Upper lobe of left lung (tissue), 6 donors: Measurements from ENCODE around the gene AFF3. TPM values are rescaled to one million over a fixed set of nuclear protein-coding genes. Genes with fewer than 3 reads are reported as not detected.

ENCODE experiments used
- ATAC-seq, 2 donors: fragments of 200-7000 bp; cut with Tn5 transposase; one replicate each; pipeline ENCODE4 v1.9.1; 2022; ENCODE audit warnings: mild to moderate bottlenecking in 2 of 2, moderate library complexity in 2 of 2; ENCODE audit not compliant: low FRiP score in 2 of 2
- DNase-seq, 2 donors: peaks; one replicate each; pipeline ENCODE4 v3.0.0-alpha.2; 2019 to 2020
- H3K27ac ChIP-seq, 4 donors: fragments of 200-600 bp; sonication (generic); one replicate each; pipeline ENCODE4 v1.5.1; 2016 to 2019
- H3K27me3 ChIP-seq, 4 donors: fragments of 200-600 bp; sonication (generic); one replicate each; pipeline ENCODE4 v1.5.1; 2017 to 2019
- H3K36me3 ChIP-seq, 4 donors: fragments of 200-600 bp; sonication (generic); one replicate each; pipeline ENCODE4 v1.5.1; 2016 to 2019
- H3K4me1 ChIP-seq, 4 donors: fragments of 200-600 bp; sonication (generic); one replicate each; pipeline ENCODE4 v1.5.1; 2018 to 2019
- H3K4me3 ChIP-seq, 4 donors: fragments of 200-600 bp; sonication (generic); one replicate each; pipeline ENCODE4 v1.5.1; 2017 to 2019; ENCODE audit warnings: mild to moderate bottlenecking in 2 of 4, moderate library complexity in 1 of 4
- H3K9me3 ChIP-seq, 4 donors: fragments of 200-600 bp; sonication (generic); one replicate each; pipeline ENCODE4 v1.5.1; 2018 to 2019
- EP300 ChIP-seq, 4 donors: sonication (generic); formaldehyde crosslinking; IDR thresholded peaks; one replicate each; pipeline ENCODE4 v1.5.1; 2017; ENCODE audit warnings: antibody characterized with exemption in 4 of 4, control low read depth in 2 of 4
- POLR2A ChIP-seq, 4 donors: fragments of 450-650 bp; IDR thresholded peaks; one replicate each; pipeline ENCODE4 v1.5.1; 2016 to 2017; ENCODE audit warnings: antibody characterized with exemption in 4 of 4, mild to moderate bottlenecking in 2 of 4
- POLR2AphosphoS5 ChIP-seq, 2 donors: sonication (generic); formaldehyde crosslinking; IDR thresholded peaks; one replicate each; pipeline ENCODE4 v1.5.1; 2017; ENCODE audit warnings: antibody characterized with exemption in 2 of 2
- WGBS, 2 donors: methylation state at CpG; one replicate each; pipeline ENCODE4 v1.1.5; 2017 to 2018; 5-methylcytosine and 5-hydroxymethylcytosine counted together
- total RNA-seq, 6 donors: library from RNA; depleted of rRNA in 4 of 6; stranded (reverse); fragments of >200 nt in 4 of 6; gene quantifications; one replicate each; pipeline versions ENCODE4 v1.1.0 to v1.2.1, GENCODE V29; 2016 to 2021
- TF ChIP-seq, protein P1 (sequence below), 6 experiments: fragments of 450-650 bp in 4 of 6; fragments of 200-600 bp in 2 of 6; sonication (generic) in 2 of 6; IDR thresholded peaks; one replicate each; pipeline ENCODE4 v1.5.1; 2016 to 2019; ENCODE audit warnings: antibody characterized with exemption in 6 of 6
- donor health status: DM: no; HTN: no; CAD: no; lungs with moderate emphysema.
- donor health status: DM: no; HTN: yes; CAD: no; lungs with severe emphysema.

Gene AFF3
- total RNA-seq, 6 donors from 2014 or later, result 21.0 to 195 (median 47.9) TPM

- H3K36me3 ChIP-seq, result no peaks in the 10 kb centered on the region
- WGBS, 2 donors, result 89% methylated on average over 7 of the region's 7 CpGs
- no peaks in the 10 kb centered on the region for H3K27me3 ChIP-seq
- no peaks in the 10 kb centered on the region for H3K9me3 ChIP-seq
- H3K27ac ChIP-seq, result no peak overlapping the region
- DNase-seq, result no peak
- H3K4me3 ChIP-seq, result no peak overlapping the region
- TF ChIP-seq POLR2AphosphoS5 (IDR thresholded peaks at IDR 0.05) (no peak), EP300 (IDR thresholded peaks at IDR 0.05) (no peak), POLR2A (IDR thresholded peaks at IDR 0.05) (no peak)
- TF ChIP-seq, protein P1, sequence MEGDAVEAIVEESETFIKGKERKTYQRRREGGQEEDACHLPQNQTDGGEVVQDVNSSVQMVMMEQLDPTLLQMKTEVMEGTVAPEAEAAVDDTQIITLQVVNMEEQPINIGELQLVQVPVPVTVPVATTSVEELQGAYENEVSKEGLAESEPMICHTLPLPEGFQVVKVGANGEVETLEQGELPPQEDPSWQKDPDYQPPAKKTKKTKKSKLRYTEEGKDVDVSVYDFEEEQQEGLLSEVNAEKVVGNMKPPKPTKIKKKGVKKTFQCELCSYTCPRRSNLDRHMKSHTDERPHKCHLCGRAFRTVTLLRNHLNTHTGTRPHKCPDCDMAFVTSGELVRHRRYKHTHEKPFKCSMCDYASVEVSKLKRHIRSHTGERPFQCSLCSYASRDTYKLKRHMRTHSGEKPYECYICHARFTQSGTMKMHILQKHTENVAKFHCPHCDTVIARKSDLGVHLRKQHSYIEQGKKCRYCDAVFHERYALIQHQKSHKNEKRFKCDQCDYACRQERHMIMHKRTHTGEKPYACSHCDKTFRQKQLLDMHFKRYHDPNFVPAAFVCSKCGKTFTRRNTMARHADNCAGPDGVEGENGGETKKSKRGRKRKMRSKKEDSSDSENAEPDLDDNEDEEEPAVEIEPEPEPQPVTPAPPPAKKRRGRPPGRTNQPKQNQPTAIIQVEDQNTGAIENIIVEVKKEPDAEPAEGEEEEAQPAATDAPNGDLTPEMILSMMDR (IDR thresholded peaks at IDR 0.05), result no peak
- no peak for ATAC-seq
- peaks cover 0 to 11% (median 6%) of the 10 kb centered on the region in 4 donors for H3K4me1 ChIP-seq
Measured at GRCh38 chr2:100043081-100043890, 99.1 kb downstream of the AFF3 start.

DNA sequence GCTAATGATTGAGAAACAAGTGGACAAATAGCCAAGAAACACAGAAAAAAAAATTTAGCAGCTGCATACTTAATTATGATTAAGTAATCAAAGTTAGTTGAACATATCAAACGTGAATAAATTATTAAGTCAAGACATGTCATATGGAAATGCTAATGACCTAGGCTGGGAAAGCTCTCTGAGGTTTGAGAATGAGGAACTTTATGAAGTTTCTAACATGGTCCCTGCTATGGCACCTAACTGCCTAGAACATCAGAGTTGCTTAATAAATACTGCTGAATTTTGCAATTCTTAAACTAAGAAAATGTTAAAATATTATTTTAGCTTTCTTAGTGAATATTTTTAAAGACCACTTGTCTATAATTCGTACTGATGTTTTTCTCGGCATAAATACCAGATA is 99.8 kb downstream of the AFF3 start:
- Histone ChIP-seq H3K27me3 (no peaks in the 10 kb centered on the region), H3K36me3 (no peaks in the 10 kb centered on the region), H3K9me3 (no peaks in the 10 kb centered on the region), H3K4me3 (no peak overlapping the region), H3K27ac (no peak overlapping the region), H3K4me1 (peaks cover 0 to 11% (median 6%) of the 10 kb centered on the region in 4 donors)
- TF ChIP-seq, protein P1 (IDR thresholded peaks at IDR 0.05), result no peak
- TF ChIP-seq POLR2A (IDR thresholded peaks at IDR 0.05) (no peak), POLR2AphosphoS5 (IDR thresholded peaks at IDR 0.05) (no peak), EP300 (IDR thresholded peaks at IDR 0.05) (no peak)
- ATAC-seq, result no peak
- DNase-seq, result no peak
- 63 to 76% methylated on average over 3 of the region's 3 CpGs for WGBS, 2 donors

DNA sequence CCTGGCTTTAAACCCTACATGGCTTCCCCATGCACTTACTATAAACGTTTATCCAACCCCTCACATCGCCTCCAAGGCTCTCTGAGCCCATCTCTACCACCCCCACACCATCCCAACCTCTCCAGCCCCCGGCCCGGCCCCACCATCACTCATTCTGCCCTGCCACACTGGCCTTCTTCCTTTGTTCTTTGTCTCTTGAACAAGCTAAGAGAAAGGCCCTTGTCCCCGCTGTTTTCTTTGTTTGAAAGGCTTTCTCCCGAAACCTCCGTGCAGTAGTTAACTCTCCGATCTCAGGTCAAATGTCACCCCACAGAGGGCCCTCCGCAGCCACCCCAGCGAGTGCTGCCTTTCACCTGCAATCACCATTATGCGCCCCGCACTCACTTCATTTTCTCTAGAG is 100.4 kb downstream of the AFF3 start:
- TF ChIP-seq POLR2A (IDR thresholded peaks at IDR 0.05), result no peak
- no peak for TF ChIP-seq POLR2AphosphoS5 (IDR thresholded peaks at IDR 0.05)
- 89 to 92% methylated on average over 12 of the region's 12 CpGs for WGBS, 2 donors

GRCh38 chr2:100041385-100041784 is 101.0 kb downstream of the AFF3 start:
- Histone ChIP-seq H3K27me3 (no peaks in the 10 kb centered on the region), H3K4me1 (peaks cover 0 to 11% (median 6%) of the 10 kb centered on the region in 4 donors), H3K27ac (no peak overlapping the region), H3K36me3 (no peaks in the 10 kb centered on the region), H3K4me3 (no peak overlapping the region), H3K9me3 (no peaks in the 10 kb centered on the region)
- TF ChIP-seq POLR2AphosphoS5 (IDR thresholded peaks at IDR 0.05), result no peak
- no peak for TF ChIP-seq EP300 (IDR thresholded peaks at IDR 0.05)
- TF ChIP-seq, protein P1 (IDR thresholded peaks at IDR 0.05), result no peak
- no peak for TF ChIP-seq POLR2A (IDR thresholded peaks at IDR 0.05)
- WGBS, 2 donors, result 85 to 89% methylated on average over 4 of the region's 4 CpGs
- ATAC-seq, result no peak
- no peak for DNase-seq

More for the DNA sequence above, 100.4 kb downstream of the AFF3 start:
- no peak for ATAC-seq
- Histone ChIP-seq H3K36me3 (no peaks in the 10 kb centered on the region), H3K9me3 (no peaks in the 10 kb centered on the region), H3K27me3 (no peaks in the 10 kb centered on the region), H3K4me1 (peaks cover 0 to 11% (median 5%) of the 10 kb centered on the region in 4 donors), H3K4me3 (no peak overlapping the region), H3K27ac (no peak overlapping the region)
- peak in 1 of 2 donors; percentile 32 for DNase-seq

DNA sequence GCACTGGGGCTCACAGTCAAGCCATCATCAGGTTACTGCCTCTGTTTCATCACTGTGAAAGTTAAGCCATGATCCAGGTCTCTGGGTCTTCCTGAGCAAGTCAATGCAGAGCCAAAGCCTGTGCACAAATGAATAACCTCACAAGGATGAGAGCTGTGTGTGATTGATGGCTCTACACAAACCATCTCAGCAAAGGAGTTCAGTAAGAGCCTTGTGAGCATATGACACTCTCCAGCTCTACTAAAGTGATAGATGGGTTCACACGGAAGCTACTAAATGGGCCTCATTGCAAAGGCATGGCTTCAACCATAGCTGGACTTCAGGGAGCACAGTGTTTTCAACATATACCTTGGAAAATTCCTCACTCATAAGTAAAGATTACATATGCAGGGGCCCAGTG is 101.5 kb downstream of the AFF3 start:
- DNase-seq, result no peak
- ATAC-seq, result no peak
- no peak for TF ChIP-seq EP300 (IDR thresholded peaks at IDR 0.05)
- TF ChIP-seq POLR2AphosphoS5 (IDR thresholded peaks at IDR 0.05), result no peak
- TF ChIP-seq POLR2A (IDR thresholded peaks at IDR 0.05), result no peak
- TF ChIP-seq, protein P1 (IDR thresholded peaks at IDR 0.05), result no peak
- Histone ChIP-seq H3K36me3 (no peaks in the 10 kb centered on the region), H3K27me3 (no peaks in the 10 kb centered on the region), H3K4me1 (peaks cover 0 to 7% (median 5%) of the 10 kb centered on the region in 4 donors), H3K27ac (no peak overlapping the region), H3K9me3 (no peaks in the 10 kb centered on the region), H3K4me3 (no peak overlapping the region)
- WGBS, 2 donors, result 86 to 88% methylated on average over 1 of the region's 1 CpG
